ENCODE measurements around the gene EPB41L1. TPM values are rescaled to one million over a fixed set of nuclear protein-coding genes. Genes with fewer than 3 reads are reported as not detected.
"Not testable (repeated sequence)": the region's sequence is repeated elsewhere in the genome, so short reads cannot be mapped to it uniquely, and the experiment has no call there.

Gene EPB41L1
- polyA plus RNA-seq, 1 donor (not counting 4 experiments of a cell fraction or from before 2014, with no cell fraction given): 1.2 TPM

GRCh38 chr20:36135821-36136220, 18.7 kb upstream of the EPB41L1 start:
- TF ChIP-seq EZH2 (IDR thresholded peaks at IDR 0.05; ENCODE audit: low read length) (no peak), CTCF (optimal IDR thresholded peaks at IDR 0.05 in 1 of 3, IDR thresholded peaks at IDR 0.05 in 1 of 3, conservative IDR thresholded peaks at IDR 0.05 in 1 of 3; ENCODE audit: extremely low read depth in 1 of 3, insufficient read depth in 2 of 3, low read length in 3 of 3) (no peak)
- Histone ChIP-seq H3K9ac (ENCODE audit: control insufficient read depth, extremely low read depth, insufficient read depth, low read length) (no peak overlapping the region), H3K9me3 (ENCODE audit: control insufficient read depth, low read depth, low read length) (no peaks in the 10 kb centered on the region), H3K4me3 (ENCODE audit: control insufficient read depth in 2 of 3, extremely low read depth in 1 of 3, insufficient read depth in 2 of 3, low read depth in 1 of 3, low read length in 3 of 3) (no peak overlapping the region), H3K79me2 (ENCODE audit: control insufficient read depth, insufficient read depth, low read length) (no peaks in the 10 kb centered on the region), H2AFZ (ENCODE audit: control insufficient read depth, low read length) (no peak overlapping the region), H3K27ac (ENCODE audit: control insufficient read depth, insufficient read depth, low read length) (no peak overlapping the region), H3K4me2 (ENCODE audit: control insufficient read depth, extremely low read depth, insufficient read depth, low read depth, low read length) (no peak overlapping the region), H3K36me3 (ENCODE audit: control insufficient read depth in 2 of 2, extremely low read depth in 1 of 2, insufficient read depth in 2 of 2, low read length in 2 of 2) (no peaks in the 10 kb centered on the region), H3K9me1 (ENCODE audit: control insufficient read depth, extremely low read depth, insufficient read depth, low read length) (no peaks in the 10 kb centered on the region), H4K20me1 (ENCODE audit: control insufficient read depth, extremely low read depth, insufficient read depth, low read length) (no peaks in the 10 kb centered on the region), H3K4me1 (ENCODE audit: control insufficient read depth, extremely low read depth, insufficient read depth, low read length) (no peaks in the 10 kb centered on the region), H3K27me3 (ENCODE audit: control insufficient read depth, extremely low read depth, insufficient read depth, low read length) (no peaks in the 10 kb centered on the region)
- DNase-seq (ENCODE audit: low read depth, low spot score) (no peak), FAIRE-seq (no peak)
- dilution Hi-C loops (cut with MboI; ENCODE audit: extremely low pct_ligation_motif_present, low sequenced_read_pairs): no loop called here

- H3K36me3 ChIP-seq (ENCODE audit: control insufficient read depth in 2 of 2, extremely low read depth in 1 of 2, insufficient read depth in 2 of 2, low read length in 2 of 2); H3K27ac ChIP-seq (ENCODE audit: control insufficient read depth, insufficient read depth, low read length); H3K4me2 ChIP-seq (ENCODE audit: control insufficient read depth, extremely low read depth, insufficient read depth, low read depth, low read length); H3K9ac ChIP-seq (ENCODE audit: control insufficient read depth, extremely low read depth, insufficient read depth, low read length); H4K20me1 ChIP-seq (ENCODE audit: control insufficient read depth, extremely low read depth, insufficient read depth, low read length); dilution Hi-C loops (cut with MboI; ENCODE audit: extremely low pct_ligation_motif_present, low sequenced_read_pairs); DNase-seq (ENCODE audit: low read depth, low spot score); H3K27me3 ChIP-seq (ENCODE audit: control insufficient read depth, extremely low read depth, insufficient read depth, low read length); H2AFZ ChIP-seq (ENCODE audit: control insufficient read depth, low read length); H3K4me3 ChIP-seq (ENCODE audit: control insufficient read depth in 2 of 3, extremely low read depth in 1 of 3, insufficient read depth in 2 of 3, low read depth in 1 of 3, low read length in 3 of 3); H3K9me1 ChIP-seq (ENCODE audit: control insufficient read depth, extremely low read depth, insufficient read depth, low read length); H3K9me3 ChIP-seq (ENCODE audit: control insufficient read depth, low read depth, low read length); H3K79me2 ChIP-seq (ENCODE audit: control insufficient read depth, insufficient read depth, low read length); H3K4me1 ChIP-seq (ENCODE audit: control insufficient read depth, extremely low read depth, insufficient read depth, low read length); FAIRE-seq: not testable (repeated sequence)
These were observed 17.2 kb upstream of the EPB41L1 start for GRCh38 chr20:36137313-36137712.

- Histone ChIP-seq H3K36me3 (ENCODE audit: control insufficient read depth in 2 of 2, extremely low read depth in 1 of 2, insufficient read depth in 2 of 2, low read length in 2 of 2) (no peaks in the 10 kb centered on the region), H3K9me1 (ENCODE audit: control insufficient read depth, extremely low read depth, insufficient read depth, low read length) (no peaks in the 10 kb centered on the region), H3K79me2 (ENCODE audit: control insufficient read depth, insufficient read depth, low read length) (no peaks in the 10 kb centered on the region), H3K9me3 (ENCODE audit: control insufficient read depth, low read depth, low read length) (no peaks in the 10 kb centered on the region), H3K4me2 (ENCODE audit: control insufficient read depth, extremely low read depth, insufficient read depth, low read depth, low read length) (no peak overlapping the region), H3K4me3 (ENCODE audit: control insufficient read depth in 2 of 3, extremely low read depth in 1 of 3, insufficient read depth in 2 of 3, low read depth in 1 of 3, low read length in 3 of 3) (no peak overlapping the region), H3K9ac (ENCODE audit: control insufficient read depth, extremely low read depth, insufficient read depth, low read length) (no peak overlapping the region), H3K27me3 (ENCODE audit: control insufficient read depth, extremely low read depth, insufficient read depth, low read length) (no peaks in the 10 kb centered on the region), H4K20me1 (ENCODE audit: control insufficient read depth, extremely low read depth, insufficient read depth, low read length) (no peaks in the 10 kb centered on the region), H3K4me1 (ENCODE audit: control insufficient read depth, extremely low read depth, insufficient read depth, low read length) (peaks cover 13% of the 10 kb centered on the region), H3K27ac (ENCODE audit: control insufficient read depth, insufficient read depth, low read length) (no peak overlapping the region), H2AFZ (ENCODE audit: control insufficient read depth, low read length) (no peak overlapping the region)
- FAIRE-seq (no peak), DNase-seq (ENCODE audit: low read depth, low spot score) (no peak)
- TF ChIP-seq CTCF (optimal IDR thresholded peaks at IDR 0.05 in 1 of 3, IDR thresholded peaks at IDR 0.05 in 1 of 3, conservative IDR thresholded peaks at IDR 0.05 in 1 of 3; ENCODE audit: extremely low read depth in 1 of 3, insufficient read depth in 2 of 3, low read length in 3 of 3) (no peak), EZH2 (IDR thresholded peaks at IDR 0.05; ENCODE audit: low read length) (no peak)
- dilution Hi-C loops (cut with MboI; ENCODE audit: extremely low pct_ligation_motif_present, low sequenced_read_pairs): no loop called here
These were observed 13.2 kb upstream of the EPB41L1 start for GRCh38 chr20:36141310-36141709.
